BLaER1 (cell line): ENCODE measurements around the gene ATP7B.

Source experiments
- H3K27ac ChIP-seq: shearing (Covaris generic); formaldehyde crosslinking; 2 replicates; pipeline ENCODE4 v1.8.1; 2022
- H3K27me3 ChIP-seq: shearing (Covaris generic); formaldehyde crosslinking; 2 replicates; pipeline ENCODE4 v1.8.1; 2022
- H3K36me3 ChIP-seq: shearing (Covaris generic); formaldehyde crosslinking; 2 replicates; pipeline ENCODE4 v1.8.1; 2022
- H3K4me1 ChIP-seq: shearing (Covaris generic); formaldehyde crosslinking; 2 replicates; pipeline ENCODE4 v1.8.1; 2022
- H3K4me2 ChIP-seq: shearing (Covaris generic); formaldehyde crosslinking; 2 replicates; pipeline ENCODE4 v1.8.1; 2022
- H3K4me3 ChIP-seq: shearing (Covaris generic); formaldehyde crosslinking; 2 replicates; pipeline ENCODE4 v1.8.1; 2022
- H3K9ac ChIP-seq: shearing (Covaris generic); formaldehyde crosslinking; 2 replicates; pipeline ENCODE4 v1.8.1; 2022
- H3K9me3 ChIP-seq: shearing (Covaris generic); formaldehyde crosslinking; 2 replicates; pipeline ENCODE4 v1.8.1; 2022
- H4K20me1 ChIP-seq: shearing (Covaris generic); formaldehyde crosslinking; 2 replicates; pipeline ENCODE4 v1.8.1; 2022
- Cebpa-rat ChIP-seq: shearing (Covaris generic); IDR thresholded peaks from 2 replicates; pipeline ENCODE4 v1.8.1; 2022

ATP7B gene

GRCh38 chr13:51955281-51955771 is 55.9 kb downstream of the ATP7B start:
- H3K9ac ChIP-seq = no peak overlapping the region
- H3K27me3 ChIP-seq = no peaks in the 10 kb centered on the region
- no peak for TF ChIP-seq Cebpa-rat
- H3K4me3 ChIP-seq = no peak overlapping the region
- H3K36me3 ChIP-seq = no peaks in the 10 kb centered on the region
- H3K4me2 ChIP-seq = no peak overlapping the region
- H3K27ac ChIP-seq = no peak overlapping the region
- no peaks in the 10 kb centered on the region for H4K20me1 ChIP-seq
- no peaks in the 10 kb centered on the region for H3K4me1 ChIP-seq
- H3K9me3 ChIP-seq = no peaks in the 10 kb centered on the region

- no peaks in the 10 kb centered on the region for H3K4me1 ChIP-seq
- no peaks in the 10 kb centered on the region for H4K20me1 ChIP-seq
- H3K36me3 ChIP-seq = no peaks in the 10 kb centered on the region
- H3K27ac ChIP-seq = no peak overlapping the region
- no peaks in the 10 kb centered on the region for H3K27me3 ChIP-seq
- no peak overlapping the region for H3K9ac ChIP-seq
- no peaks in the 10 kb centered on the region for H3K9me3 ChIP-seq
- no peak for TF ChIP-seq Cebpa-rat
- H3K4me2 ChIP-seq = no peak overlapping the region
- H3K4me3 ChIP-seq = no peak overlapping the region
These were observed 57.7 kb downstream of the ATP7B start for GRCh38 chr13:51953347-51954195.

- Histone ChIP-seq H3K4me3 (no peak overlapping the region), H3K4me1 (no peaks in the 10 kb centered on the region), H4K20me1 (no peaks in the 10 kb centered on the region), H3K36me3 (no peaks in the 10 kb centered on the region), H3K27ac (no peak overlapping the region), H3K27me3 (no peaks in the 10 kb centered on the region), H3K4me2 (no peak overlapping the region), H3K9me3 (no peaks in the 10 kb centered on the region), H3K9ac (no peak overlapping the region)
- TF ChIP-seq Cebpa-rat = no peak
These were observed 60.5 kb downstream of the ATP7B start for GRCh38 chr13:51950722-51951121.

- Histone ChIP-seq H3K9ac (no peak overlapping the region), H3K27me3 (no peaks in the 10 kb centered on the region), H3K4me3 (no peak overlapping the region), H3K4me2 (no peak overlapping the region), H3K27ac (no peak overlapping the region), H4K20me1 (no peaks in the 10 kb centered on the region), H3K36me3 (no peaks in the 10 kb centered on the region), H3K4me1 (peaks cover 12% of the 10 kb centered on the region), H3K9me3 (no peaks in the 10 kb centered on the region)
- TF ChIP-seq Cebpa-rat = no peak
These were observed 65.0 kb downstream of the ATP7B start for GRCh38 chr13:51946163-51946669.

GRCh38 chr13:51945149-51945548 is 66.1 kb downstream of the ATP7B start:
- no peak for TF ChIP-seq Cebpa-rat
- H3K4me2 ChIP-seq = no peak overlapping the region

GRCh38 chr13:51944428-51944827 is 66.8 kb downstream of the ATP7B start:
- H3K9me3 ChIP-seq = no peaks in the 10 kb centered on the region
- no peaks in the 10 kb centered on the region for H4K20me1 ChIP-seq
- peaks cover 12% of the 10 kb centered on the region for H3K4me1 ChIP-seq
- no peak for TF ChIP-seq Cebpa-rat
- no peak overlapping the region for H3K9ac ChIP-seq
- peak overlapping the region; percentile 42 for H3K4me2 ChIP-seq
- H3K27me3 ChIP-seq = no peaks in the 10 kb centered on the region
- H3K36me3 ChIP-seq = no peaks in the 10 kb centered on the region
- no peak overlapping the region for H3K27ac ChIP-seq
- no peak overlapping the region for H3K4me3 ChIP-seq

More at GRCh38 chr13:51945149-51945548, 66.1 kb downstream of the ATP7B start:
- Histone ChIP-seq H3K4me1 (peaks cover 12% of the 10 kb centered on the region), H3K4me3 (no peak overlapping the region), H3K9ac (no peak overlapping the region), H3K9me3 (no peaks in the 10 kb centered on the region), H3K36me3 (no peaks in the 10 kb centered on the region), H4K20me1 (no peaks in the 10 kb centered on the region), H3K27me3 (no peaks in the 10 kb centered on the region), H3K27ac (no peak overlapping the region)

GRCh38 chr13:51943721-51944120 is 67.5 kb downstream of the ATP7B start:
- H3K4me1 ChIP-seq = peaks cover 12% of the 10 kb centered on the region
- no peak overlapping the region for H3K27ac ChIP-seq
- no peak overlapping the region for H3K4me3 ChIP-seq
- H3K9me3 ChIP-seq = no peaks in the 10 kb centered on the region
- peak overlapping the region; percentile 42 for H3K4me2 ChIP-seq
- H3K9ac ChIP-seq = no peak overlapping the region
- H3K36me3 ChIP-seq = no peaks in the 10 kb centered on the region
- no peak for TF ChIP-seq Cebpa-rat
- no peaks in the 10 kb centered on the region for H3K27me3 ChIP-seq
- H4K20me1 ChIP-seq = no peaks in the 10 kb centered on the region

GRCh38 chr13:51942189-51942588 is 69.1 kb downstream of the ATP7B start:
- no peak for TF ChIP-seq Cebpa-rat
- H3K36me3 ChIP-seq = no peaks in the 10 kb centered on the region
- H3K4me2 ChIP-seq = no peak overlapping the region
- H3K9ac ChIP-seq = no peak overlapping the region
- H3K9me3 ChIP-seq = no peaks in the 10 kb centered on the region
- no peaks in the 10 kb centered on the region for H3K27me3 ChIP-seq
- no peak overlapping the region for H3K4me3 ChIP-seq
- no peaks in the 10 kb centered on the region for H4K20me1 ChIP-seq
- H3K4me1 ChIP-seq = peaks cover 12% of the 10 kb centered on the region
- H3K27ac ChIP-seq = no peak overlapping the region

GRCh38 chr13:51938454-51938853 is 72.8 kb downstream of the ATP7B start:
- Histone ChIP-seq H3K4me1 (no peaks in the 10 kb centered on the region), H3K27ac (no peak overlapping the region), H3K36me3 (no peaks in the 10 kb centered on the region), H3K9me3 (no peaks in the 10 kb centered on the region), H3K27me3 (no peaks in the 10 kb centered on the region), H3K4me3 (no peak overlapping the region), H4K20me1 (no peaks in the 10 kb centered on the region), H3K9ac (no peak overlapping the region), H3K4me2 (no peak overlapping the region)
- no peak for TF ChIP-seq Cebpa-rat
